Ectodermal cell (in vitro differentiated cells): ENCODE measurements around the gene MARS1.
A peak's percentile ranks its signal among the peaks of the same experiment; 100 is the strongest.

Experiments used
- H3K27ac ChIP-seq: 2 replicates; pipeline ENCODE4 v1.7.0; 2013; ENCODE audit warnings: mild to moderate bottlenecking, low read depth, low read length; ENCODE audit not compliant: insufficient read depth, poor library complexity, severe bottlenecking
- H3K27me3 ChIP-seq: 2 replicates; pipeline ENCODE4 v1.7.0; 2013; ENCODE audit warnings: mild to moderate bottlenecking, low read length; ENCODE audit not compliant: insufficient read depth, control insufficient read depth, poor library complexity, severe bottlenecking
- H3K36me3 ChIP-seq: one replicate; pipeline ENCODE4 v1.7.0; 2013; ENCODE audit warnings: low read length; ENCODE audit not compliant: control insufficient read depth, insufficient read depth
- H3K4me1 ChIP-seq: one replicate; pipeline ENCODE4 v1.7.0; 2013; ENCODE audit warnings: low read length; ENCODE audit not compliant: control insufficient read depth, insufficient read depth
- H3K4me3 ChIP-seq: 2 replicates; pipeline ENCODE4 v1.7.0; 2013; ENCODE audit warnings: low read depth, low read length, control low read depth; ENCODE audit not compliant: insufficient read depth
- H3K9me3 ChIP-seq: 2 replicates; pipeline ENCODE4 v1.7.0; 2013; ENCODE audit warnings: mild to moderate bottlenecking, low read length, moderate library complexity; ENCODE audit not compliant: control insufficient read depth
- WGBS, 2 experiments: methylation state at CpG; one replicate each; pipeline ENCODE4 v1.1.7; 2013; ENCODE audit warnings: missing lambda C conversion rate in 2 of 2; 5-methylcytosine and 5-hydroxymethylcytosine counted together

The MARS1 gene

GRCh38 chr12:57479376-57480115, 8.3 kb upstream of the MARS1 start, which contains the start of gene ARHGAP9:
Gene ARHGAP9, minus strand, starts transcription at chr12:57479866. Its CDS starts 460 bp downstream, at chr12:57479406.
- Histone ChIP-seq H3K27me3 (peaks cover 48% of the 10 kb centered on the region), H3K4me3 (no peak within 1 kb of the TSS), H3K9me3 (no peaks in the 10 kb centered on the region), H3K27ac (no peak within 1 kb of the TSS), H3K36me3 (no peaks in the 10 kb centered on the region), H3K4me1 (peaks cover 9% of the 10 kb centered on the region)
- 90 to 92% methylated on average over 6 of the region's 6 CpGs for WGBS, 2 experiments

- WGBS, 2 experiments: 77 to 94% methylated on average over 1 of the region's 1 CpG
- H3K4me1 ChIP-seq: no peaks in the 10 kb centered on the region
- no peak overlapping the region for H3K27ac ChIP-seq
- no peak overlapping the region for H3K4me3 ChIP-seq
- peaks cover 27% of the 10 kb centered on the region for H3K27me3 ChIP-seq
- no peaks in the 10 kb centered on the region for H3K36me3 ChIP-seq
- H3K9me3 ChIP-seq: no peaks in the 10 kb centered on the region
Measured at GRCh38 chr12:57481671-57482070, 6.2 kb upstream of the MARS1 start.

DNA sequence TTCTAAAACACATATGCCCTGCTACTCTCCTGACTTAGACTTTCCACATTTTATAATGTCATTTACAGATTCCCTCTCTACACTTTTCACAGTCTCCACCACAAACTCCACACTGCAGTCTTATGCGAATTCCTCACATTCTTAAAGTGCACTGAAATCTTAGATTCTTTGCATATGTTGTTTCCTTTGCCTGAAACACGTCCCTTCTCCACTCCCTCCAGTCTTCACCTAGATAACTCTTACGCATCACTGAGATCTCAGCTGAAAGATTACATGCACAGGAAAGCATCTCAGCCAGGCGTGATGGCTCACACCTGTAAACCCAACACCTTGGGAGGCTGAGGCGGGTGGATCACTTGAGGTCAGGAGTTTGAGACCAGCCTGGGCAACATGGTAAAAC, 4.4 kb upstream of the MARS1 start:
- Histone ChIP-seq H3K4me1 (no peaks in the 10 kb centered on the region), H3K9me3 (no peaks in the 10 kb centered on the region), H3K27me3 (peaks cover 9% of the 10 kb centered on the region), H3K4me3 (no peak overlapping the region), H3K27ac (no peak overlapping the region), H3K36me3 (no peaks in the 10 kb centered on the region)
- WGBS, 2 experiments: 68 to 69% methylated on average over 5 of the region's 5 CpGs

DNA sequence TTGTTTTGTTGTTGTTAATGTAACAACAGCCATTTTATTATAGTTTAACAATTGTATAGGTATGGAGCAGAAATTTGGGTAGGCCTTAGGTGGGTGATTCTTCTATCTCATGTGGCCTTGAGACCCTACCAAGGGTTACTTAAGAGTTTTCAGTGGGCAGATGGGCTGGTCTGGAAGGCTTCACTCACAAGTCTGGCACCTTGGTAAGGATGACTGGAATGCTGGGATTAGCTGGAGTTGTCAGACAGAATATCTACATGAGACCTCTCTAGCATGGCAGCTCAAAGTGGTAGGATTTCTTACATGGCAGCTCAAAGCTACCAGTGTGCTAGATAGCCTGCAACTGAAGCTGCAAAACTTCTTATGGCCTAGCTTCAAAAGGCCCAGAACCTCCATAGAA, 2.2 kb upstream of the MARS1 start:
- Histone ChIP-seq H3K9me3 (no peaks in the 10 kb centered on the region), H3K36me3 (peaks cover 9% of the 10 kb centered on the region), H3K4me1 (peaks cover 7% of the 10 kb centered on the region), H3K27me3 (no peaks in the 10 kb centered on the region), H3K4me3 (no peak overlapping the region), H3K27ac (no peak overlapping the region)

GRCh38 chr12:57487055-57487596, 742 bp upstream of the MARS1 start:
- H3K4me1 ChIP-seq: peaks cover 7% of the 10 kb centered on the region
- WGBS, 2 experiments: 92% methylated on average over 27 of the region's 27 CpGs
- no peaks in the 10 kb centered on the region for H3K27me3 ChIP-seq
- no peak overlapping the region for H3K27ac ChIP-seq
- no peak overlapping the region for H3K4me3 ChIP-seq
- H3K36me3 ChIP-seq: peaks cover 21% of the 10 kb centered on the region
- H3K9me3 ChIP-seq: no peaks in the 10 kb centered on the region

DNA sequence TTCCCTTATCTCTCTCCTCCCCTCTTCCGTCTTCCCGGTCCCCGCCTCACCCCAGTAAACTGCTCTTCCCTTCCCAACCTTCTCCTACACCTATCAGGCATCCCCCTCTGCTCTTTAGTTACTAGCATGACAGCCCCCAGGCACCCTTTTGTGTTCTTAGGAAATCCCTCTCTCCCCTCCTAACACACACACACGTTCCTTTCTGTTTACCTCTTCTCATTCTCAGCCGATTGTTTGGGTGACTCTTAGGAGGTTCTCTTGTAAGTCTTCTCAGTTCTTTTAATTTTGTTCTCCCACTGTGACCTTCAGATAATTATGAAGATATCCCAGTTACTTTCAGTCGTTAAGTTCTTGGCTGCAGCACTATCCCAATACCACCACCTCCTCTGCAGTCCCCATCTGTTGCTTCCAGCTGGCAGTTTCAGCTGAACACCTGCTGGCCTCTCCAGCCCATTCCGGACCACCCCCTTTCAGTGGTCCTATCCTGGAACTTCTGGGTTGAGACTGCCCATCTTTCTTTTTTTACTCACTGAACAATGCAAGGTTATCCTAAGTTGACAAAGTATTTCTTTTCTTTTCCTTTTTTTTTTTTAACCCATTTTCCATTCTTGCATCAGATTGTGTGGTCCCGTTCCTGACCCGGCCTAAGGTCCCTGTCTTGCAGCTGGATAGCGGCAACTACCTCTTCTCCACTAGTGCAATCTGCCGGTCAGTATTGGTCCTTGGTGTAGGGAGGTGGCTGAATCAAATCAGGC, 711 bp downstream of the MARS1 start:
- peak overlapping the region; percentile 78 for H3K27ac ChIP-seq

GRCh38 chr12:57489157-57489641, 1.3 kb downstream of the MARS1 start:
- H3K27me3 ChIP-seq: no peaks in the 10 kb centered on the region
- H3K4me3 ChIP-seq: peak overlapping the region; percentile 85
- WGBS, 2 experiments: 91 to 95% methylated on average over 4 to 5 of the region's 5 CpGs
- no peaks in the 10 kb centered on the region for H3K9me3 ChIP-seq
- no peak overlapping the region for H3K27ac ChIP-seq
- H3K36me3 ChIP-seq: peaks cover 24% of the 10 kb centered on the region
- peaks cover 7% of the 10 kb centered on the region for H3K4me1 ChIP-seq

More for the DNA sequence above, 711 bp downstream of the MARS1 start:
- no peaks in the 10 kb centered on the region for H3K9me3 ChIP-seq
- H3K36me3 ChIP-seq: peaks cover 21% of the 10 kb centered on the region
- 32 to 35% methylated on average over 11 of the region's 11 CpGs for WGBS, 2 experiments
- H3K27me3 ChIP-seq: no peaks in the 10 kb centered on the region
- peaks cover 7% of the 10 kb centered on the region for H3K4me1 ChIP-seq
- peak overlapping the region; percentile 85 for H3K4me3 ChIP-seq

GRCh38 chr12:57490126-57490525, 2.3 kb downstream of the MARS1 start:
- 95 to 97% methylated on average over 4 of the region's 4 CpGs for WGBS, 2 experiments
- H3K27me3 ChIP-seq: no peaks in the 10 kb centered on the region

GRCh38 chr12:57491393-57492280, 3.8 kb downstream of the MARS1 start:
- Histone ChIP-seq H3K4me1 (peaks cover 7% of the 10 kb centered on the region), H3K4me3 (no peak overlapping the region), H3K27ac (no peak overlapping the region), H3K36me3 (peaks cover 24% of the 10 kb centered on the region), H3K9me3 (no peaks in the 10 kb centered on the region), H3K27me3 (no peaks in the 10 kb centered on the region)
- 94 to 95% methylated on average over 15 of the region's 15 CpGs for WGBS, 2 experiments

More at GRCh38 chr12:57490126-57490525, 2.3 kb downstream of the MARS1 start:
- Histone ChIP-seq H3K9me3 (no peaks in the 10 kb centered on the region), H3K4me3 (no peak overlapping the region), H3K27ac (no peak overlapping the region), H3K4me1 (peaks cover 7% of the 10 kb centered on the region), H3K36me3 (peaks cover 24% of the 10 kb centered on the region)
